Measurements from ENCODE around the gene VSIG8.

The VSIG8 gene

DNA sequence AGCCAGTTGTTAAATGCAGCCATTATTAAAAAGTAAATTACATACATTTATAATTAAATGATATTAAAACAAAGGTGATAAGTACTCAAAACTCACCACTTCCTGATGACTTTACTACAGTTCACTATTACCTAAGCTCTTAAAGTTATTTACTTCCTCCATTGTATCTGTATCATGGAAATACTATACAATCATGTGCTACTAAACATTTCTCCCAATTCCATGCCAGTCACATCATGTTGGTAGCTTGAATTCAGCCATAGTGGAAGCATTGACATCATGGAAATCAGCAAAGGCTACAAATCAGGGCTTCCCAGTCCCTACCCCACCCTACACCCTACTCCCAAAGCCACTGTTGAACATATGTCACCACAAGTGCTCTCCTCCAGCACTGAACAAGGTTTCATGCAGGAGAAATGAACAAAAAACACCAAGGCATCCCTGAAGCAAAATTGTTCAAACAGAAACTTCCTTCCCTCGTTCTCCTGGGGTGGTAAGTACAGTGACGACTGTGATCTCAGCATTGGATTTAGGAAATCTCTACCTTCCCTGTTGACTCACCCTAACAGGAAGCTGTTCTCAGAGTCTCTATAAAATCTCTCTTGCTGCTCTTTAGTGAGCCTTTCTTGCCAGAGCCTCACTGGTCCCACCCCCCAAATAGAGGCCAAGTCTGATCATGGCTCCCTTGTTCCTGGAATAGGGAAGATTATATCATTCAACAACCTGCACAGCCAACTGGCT is 12.7 kb downstream of the VSIG8 start:
- no peak for TF ChIP-seq CTCF (IDR thresholded peaks at IDR 0.05; ENCODE audit: low read depth, low read length)
- no peak for TF ChIP-seq MYC (IDR thresholded peaks at IDR 0.05; ENCODE audit: low read depth, low read length)
- no peak for TF ChIP-seq POLR2A (IDR thresholded peaks at IDR 0.05; ENCODE audit: extremely low read depth, insufficient read length)
- TF ChIP-seq, protein P1, sequence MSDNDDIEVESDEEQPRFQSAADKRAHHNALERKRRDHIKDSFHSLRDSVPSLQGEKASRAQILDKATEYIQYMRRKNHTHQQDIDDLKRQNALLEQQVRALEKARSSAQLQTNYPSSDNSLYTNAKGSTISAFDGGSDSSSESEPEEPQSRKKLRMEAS (IDR thresholded peaks at IDR 0.05; ENCODE audit: low read depth, low read length) = no peak
- no peak for DNase-seq (ENCODE audit: low read depth)
- H3K4me3 ChIP-seq (ENCODE audit: low read depth, low read length) = no peak overlapping the region

GRCh38 chr1:159848326-159848725 is 14.1 kb downstream of the VSIG8 start:
- DNase-seq (ENCODE audit: low read depth) = no peak
- H3K4me3 ChIP-seq (ENCODE audit: low read depth, low read length) = no peak overlapping the region
- no peak for TF ChIP-seq POLR2A (IDR thresholded peaks at IDR 0.05; ENCODE audit: extremely low read depth, insufficient read length)
- TF ChIP-seq, protein P1 (IDR thresholded peaks at IDR 0.05; ENCODE audit: low read depth, low read length) = no peak
- no peak for TF ChIP-seq MYC (IDR thresholded peaks at IDR 0.05; ENCODE audit: low read depth, low read length)
- no peak for TF ChIP-seq CTCF (IDR thresholded peaks at IDR 0.05; ENCODE audit: low read depth, low read length)

- no peak for TF ChIP-seq POLR2A (IDR thresholded peaks at IDR 0.05; ENCODE audit: extremely low read depth, insufficient read length)
- TF ChIP-seq, protein P1 (IDR thresholded peaks at IDR 0.05; ENCODE audit: low read depth, low read length) = no peak
- TF ChIP-seq MYC (IDR thresholded peaks at IDR 0.05; ENCODE audit: low read depth, low read length) = no peak
- TF ChIP-seq CTCF (IDR thresholded peaks at IDR 0.05; ENCODE audit: low read depth, low read length) = no peak
- DNase-seq (ENCODE audit: low read depth) = no peak
- H3K4me3 ChIP-seq (ENCODE audit: low read depth, low read length) = no peak overlapping the region
These were observed 15.2 kb downstream of the VSIG8 start for GRCh38 chr1:159847231-159847630.

DNA sequence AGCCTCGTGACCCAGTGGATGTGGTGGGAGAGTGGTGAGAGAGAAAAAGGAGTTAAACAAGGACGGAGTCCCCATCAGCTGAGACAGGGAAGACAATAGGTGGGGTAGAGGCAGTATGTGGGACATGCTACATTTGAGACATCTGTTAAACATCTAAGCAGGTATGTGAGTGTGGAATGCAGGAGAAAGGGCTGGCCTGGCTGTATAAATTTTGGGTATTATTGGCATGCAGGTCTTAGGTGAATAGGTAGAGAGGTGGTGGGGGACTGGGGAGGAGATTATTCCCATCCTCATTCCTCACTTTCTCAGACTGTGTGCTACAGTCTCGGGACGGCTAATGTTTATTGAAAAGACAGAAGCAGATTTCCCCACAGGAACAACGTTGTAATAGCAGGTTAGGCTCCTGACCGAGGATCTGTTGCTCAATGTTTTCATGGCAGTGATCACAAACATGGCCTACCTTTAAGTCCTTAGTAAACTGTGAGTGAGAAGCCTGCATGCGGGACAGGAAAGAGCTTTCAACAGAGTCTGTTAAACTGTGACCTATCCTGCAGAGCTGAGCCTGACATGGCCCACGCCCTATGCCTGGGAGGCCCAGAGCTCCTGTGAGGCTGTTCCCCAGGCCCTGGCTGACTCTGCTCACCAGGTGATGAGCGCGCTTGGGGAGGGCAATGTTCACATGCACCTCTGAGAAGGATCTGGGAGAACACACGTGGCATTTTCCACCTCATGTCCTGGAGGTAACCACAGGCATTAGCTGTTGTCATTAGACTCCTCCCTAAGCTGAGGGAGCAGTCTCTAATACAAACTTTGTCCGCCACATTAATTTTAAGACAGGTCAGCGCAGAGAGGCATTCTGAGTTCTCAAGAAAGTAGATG is 16.5 kb downstream of the VSIG8 start:
- DNase-seq (ENCODE audit: low read depth) = no peak
- TF ChIP-seq MYC (IDR thresholded peaks at IDR 0.05; ENCODE audit: low read depth, low read length) (no peak), CTCF (IDR thresholded peaks at IDR 0.05; ENCODE audit: low read depth, low read length) (no peak), POLR2A (IDR thresholded peaks at IDR 0.05; ENCODE audit: extremely low read depth, insufficient read length) (no peak)
- TF ChIP-seq, protein P1 (IDR thresholded peaks at IDR 0.05; ENCODE audit: low read depth, low read length) = no peak
- no peak overlapping the region for H3K4me3 ChIP-seq (ENCODE audit: low read depth, low read length)

DNA sequence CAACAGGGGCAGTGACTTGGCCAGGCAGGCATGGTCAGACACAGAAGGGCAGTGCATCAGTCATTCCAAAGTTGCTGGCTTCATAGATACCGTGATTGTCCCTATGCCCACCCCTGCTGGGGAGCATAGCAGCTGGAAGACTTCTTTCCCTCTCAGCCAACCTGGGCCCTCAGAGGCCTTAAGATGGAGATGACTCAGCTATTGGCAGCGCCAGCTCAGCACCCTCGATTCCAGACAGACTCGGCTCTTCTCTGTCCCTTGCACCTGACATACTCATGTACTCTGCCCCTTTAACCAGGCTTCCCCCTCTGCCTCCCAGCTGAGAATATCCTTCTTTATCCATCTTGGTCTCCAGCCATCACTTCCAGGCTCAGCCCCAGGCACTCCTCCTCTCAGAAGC is 19.0 kb downstream of the VSIG8 start:
- no peak overlapping the region for H3K4me3 ChIP-seq (ENCODE audit: low read depth, low read length)
- TF ChIP-seq, protein P1 (IDR thresholded peaks at IDR 0.05; ENCODE audit: low read depth, low read length) = no peak
- TF ChIP-seq POLR2A (IDR thresholded peaks at IDR 0.05; ENCODE audit: extremely low read depth, insufficient read length) (no peak), MYC (IDR thresholded peaks at IDR 0.05; ENCODE audit: low read depth, low read length) (no peak), CTCF (IDR thresholded peaks at IDR 0.05; ENCODE audit: low read depth, low read length) (no peak)
- no peak for DNase-seq (ENCODE audit: low read depth)
